Measurements from ENCODE around the gene ADORA1.

Gene ADORA1

GRCh38 chr1:203163891-203164635 lies 36.5 kb downstream of the ADORA1 start:
- ChIA-PET CTCF (interaction anchor here (0.6 to 3.1 kb wide), 5 partner anchors 8 to 124 kb away, joined by 3 to 11 read pairs (median 4); no protein-coding TSS in a partner anchor), POLR2A (no interaction called here)
- Histone ChIP-seq H3K4me3 (ENCODE audit: low read depth, low read length) (no peak overlapping the region), H3K36me3 (ENCODE audit: control insufficient read depth in 2 of 2, insufficient read depth in 1 of 2, low read length in 2 of 2) (peaks cover 0 to 2% of the 10 kb centered on the region in 2 experiments; a peak in 1 of 3 replicates), H3K9me3 (ENCODE audit: control insufficient read depth, insufficient read depth, low read depth, low read length) (no peaks in the 10 kb centered on the region), H3K4me1 (ENCODE audit: control insufficient read depth, insufficient read depth, low read length) (no peaks in the 10 kb centered on the region), H3K27ac (ENCODE audit: extremely low read depth, low read depth, low read length) (no peak overlapping the region)
- TF ChIP-seq ZNF664 (tag by site-specific recombination; IDR thresholded peaks at IDR 0.05), result peak; percentile 88
- TF ChIP-seq ZFP3 (tag by site-specific recombination; IDR thresholded peaks at IDR 0.05; ENCODE audit: low read depth), result no peak

GRCh38 chr1:203165101-203165799 lies 37.7 kb downstream of the ADORA1 start:
- ChIA-PET POLR2A (no interaction called here), CTCF (interaction anchor here (0.6 to 3.1 kb wide), 4 partner anchors 47 to 126 kb away, joined by 3 to 11 read pairs (median 4); no protein-coding TSS in a partner anchor)
- H3K9me3 ChIP-seq (ENCODE audit: control insufficient read depth, insufficient read depth, low read depth, low read length), result no peaks in the 10 kb centered on the region
- peaks cover 0 to 2% of the 10 kb centered on the region in 2 experiments; a peak in 1 of 3 replicates for H3K36me3 ChIP-seq (ENCODE audit: control insufficient read depth in 2 of 2, insufficient read depth in 1 of 2, low read length in 2 of 2)
- no peak for TF ChIP-seq ZNF391 (tag by site-specific recombination; IDR thresholded peaks at IDR 0.05; ENCODE audit: borderline replicate concordance, low read depth)
- TF ChIP-seq ZSCAN18 (tag by site-specific recombination; IDR thresholded peaks at IDR 0.05), result no peak
- no peak for TF ChIP-seq ZBTB11 (tag by site-specific recombination; conservative IDR thresholded peaks at IDR 0.05; ENCODE audit: low read depth)
- no peak for TF ChIP-seq KLF7 (tag by site-specific recombination; IDR thresholded peaks at IDR 0.05; ENCODE audit: borderline replicate concordance)
- no peak for TF ChIP-seq ZBTB48 (tag by site-specific recombination; IDR thresholded peaks at IDR 0.05)
- no peak for TF ChIP-seq ZNF704 (tag by site-specific recombination; IDR thresholded peaks at IDR 0.05)
- no peak for TF ChIP-seq ZBTB44 (tag by site-specific recombination; IDR thresholded peaks at IDR 0.05)
- no peak for TF ChIP-seq INSM2 (tag by site-specific recombination; IDR thresholded peaks at IDR 0.05)
- no peak for TF ChIP-seq ZFHX2 (tag by site-specific recombination; conservative IDR thresholded peaks at IDR 0.05)
- no peak for TF ChIP-seq OVOL3 (tag by site-specific recombination; IDR thresholded peaks at IDR 0.05)
- no peak for TF ChIP-seq ZNF24 (tag by site-specific recombination; IDR thresholded peaks at IDR 0.05)
- TF ChIP-seq ZNF48 (tag by site-specific recombination; IDR thresholded peaks at IDR 0.05), result no peak
- no peak for TF ChIP-seq MYNN (tag by site-specific recombination; IDR thresholded peaks at IDR 0.05; ENCODE audit: borderline replicate concordance)
- no peak for TF ChIP-seq ZNF140 (tag by site-specific recombination; IDR thresholded peaks at IDR 0.05)
- no peaks in the 10 kb centered on the region for H3K4me1 ChIP-seq (ENCODE audit: control insufficient read depth, insufficient read depth, low read length)
- H3K27ac ChIP-seq (ENCODE audit: extremely low read depth, low read depth, low read length), result no peak overlapping the region
- H3K4me3 ChIP-seq (ENCODE audit: low read depth, low read length), result no peak overlapping the region

All from HEK293 (cell line).